ENCODE results near the gene GAK.

GRCh38 chr4:857461-857860 lies 74.7 kb downstream of the GAK start:
- TF ChIP-seq CTCF (IDR thresholded peaks at IDR 0.05) (no peak), POLR2A (IDR thresholded peaks at IDR 0.05) (no peak), POLR2AphosphoS5 (IDR thresholded peaks at IDR 0.05) (no peak), EP300 (IDR thresholded peaks at IDR 0.05) (no peak)

Data from gastroesophageal sphincter (tissue), 3 donors.